GM23248 (cell line): ENCODE data around the gene DIP2C.

Experiments used
- EZH2 ChIP-seq: fragments of 200-600 bp; sonication (generic); IDR thresholded peaks from 2 replicates; pipeline ENCODE4 v1.6.1; 2018; ENCODE audit warnings: antibody characterized with exemption, mild to moderate bottlenecking; ENCODE audit not compliant: insufficient read depth, poor library complexity, severe bottlenecking
- EZH2phosphoT487 ChIP-seq: fragments of 200-600 bp; sonication (generic); IDR thresholded peaks from 2 replicates; pipeline ENCODE4 v1.6.1; 2018; ENCODE audit warnings: antibody characterized with exemption, moderate library complexity, mild to moderate bottlenecking, low read depth; ENCODE audit not compliant: insufficient read depth

- TF ChIP-seq EZH2 (no peak), EZH2phosphoT487 (no peak)
Measured at GRCh38 chr10:486206-486605, 203.3 kb downstream of the DIP2C start.
